ENCODE measurements around the gene PLCD4.

The PLCD4 gene

DNA sequence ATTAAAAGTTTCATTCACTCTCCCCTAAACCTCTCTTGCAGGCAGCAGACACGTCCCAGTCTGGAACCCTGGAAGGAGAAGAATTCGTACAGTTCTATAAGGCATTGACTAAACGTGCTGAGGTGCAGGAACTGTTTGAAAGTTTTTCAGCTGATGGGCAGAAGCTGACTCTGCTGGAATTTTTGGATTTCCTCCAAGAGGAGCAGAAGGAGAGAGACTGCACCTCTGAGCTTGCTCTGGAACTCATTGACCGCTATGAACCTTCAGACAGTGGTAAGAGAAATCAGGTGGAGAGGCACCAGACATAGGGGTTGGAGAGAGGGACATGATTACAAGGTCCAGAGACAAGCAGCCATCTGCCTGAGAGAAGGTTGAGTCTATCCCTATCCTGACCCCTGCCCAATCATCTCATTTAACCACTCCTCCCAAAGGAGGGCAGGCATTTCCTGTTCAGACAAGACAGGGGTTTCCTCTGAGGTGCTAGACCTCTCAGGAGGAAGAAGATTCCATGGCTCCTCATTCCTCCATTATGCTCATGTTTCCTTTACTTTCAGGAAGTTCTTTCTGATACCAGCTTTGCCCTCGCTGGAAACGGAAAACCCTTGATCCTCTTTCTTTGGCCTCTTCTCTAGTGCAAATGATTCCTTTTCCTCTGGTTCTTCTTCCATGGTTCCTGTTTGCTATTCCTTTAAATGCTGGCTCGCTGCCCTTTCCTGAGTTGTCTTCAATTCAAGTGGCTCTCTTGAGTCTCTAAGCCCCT lies 15.1 kb downstream of the PLCD4 start:
- DNase-seq: no peak

DNA sequence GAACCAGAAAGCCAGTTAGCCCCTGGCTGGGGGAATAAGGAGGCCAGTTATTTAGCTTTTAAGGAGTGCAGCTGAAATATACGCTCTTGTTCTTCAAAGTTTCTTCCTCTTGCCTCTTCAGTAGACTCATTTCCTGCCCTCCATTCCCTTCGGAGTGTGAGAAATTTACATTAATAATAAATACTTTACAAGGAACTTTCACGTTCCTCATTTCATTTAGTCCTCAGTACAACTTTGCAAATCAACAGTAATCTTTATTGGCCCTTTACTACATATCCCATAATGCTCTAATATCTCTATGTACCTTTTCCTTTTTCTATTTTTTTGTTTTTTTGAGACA lies 15.6 kb downstream of the PLCD4 start:
- DNase-seq: no peak

DNA sequence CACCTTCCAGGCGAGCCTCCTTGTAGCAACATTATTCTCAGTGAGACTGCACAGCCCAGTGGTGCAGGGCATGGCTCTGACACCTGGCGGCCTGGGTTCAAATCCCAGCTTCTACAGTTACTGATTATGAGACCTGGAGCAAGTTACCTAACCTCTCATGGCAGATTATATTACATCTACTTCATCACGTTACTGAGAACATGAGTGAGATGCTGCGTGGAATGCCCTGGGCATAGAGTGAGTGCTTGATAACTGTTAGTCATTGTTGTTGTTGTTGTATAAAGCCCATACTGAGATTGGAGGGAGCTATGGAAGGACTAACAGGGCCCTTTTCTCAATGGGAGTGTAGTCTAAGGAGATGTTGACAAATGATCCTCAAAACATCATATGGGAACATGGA lies 18.7 kb downstream of the PLCD4 start:
- DNase-seq: no peak

DNA sequence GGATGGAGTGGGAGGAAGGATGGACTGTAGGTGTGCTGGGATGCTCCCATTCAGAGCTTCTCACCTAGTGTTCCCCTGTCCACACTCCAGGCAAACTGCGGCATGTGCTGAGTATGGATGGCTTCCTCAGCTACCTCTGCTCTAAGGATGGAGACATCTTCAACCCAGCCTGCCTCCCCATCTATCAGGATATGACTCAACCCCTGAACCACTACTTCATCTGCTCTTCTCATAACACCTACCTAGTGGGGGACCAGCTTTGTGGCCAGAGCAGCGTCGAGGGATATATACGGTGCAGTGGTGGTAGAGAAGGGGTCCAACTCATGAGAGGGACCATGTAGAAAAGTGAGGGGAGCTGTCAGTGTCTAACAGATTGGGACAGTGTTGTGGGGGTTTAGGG lies 20.2 kb downstream of the PLCD4 start:
- DNase-seq: no peak

DNA sequence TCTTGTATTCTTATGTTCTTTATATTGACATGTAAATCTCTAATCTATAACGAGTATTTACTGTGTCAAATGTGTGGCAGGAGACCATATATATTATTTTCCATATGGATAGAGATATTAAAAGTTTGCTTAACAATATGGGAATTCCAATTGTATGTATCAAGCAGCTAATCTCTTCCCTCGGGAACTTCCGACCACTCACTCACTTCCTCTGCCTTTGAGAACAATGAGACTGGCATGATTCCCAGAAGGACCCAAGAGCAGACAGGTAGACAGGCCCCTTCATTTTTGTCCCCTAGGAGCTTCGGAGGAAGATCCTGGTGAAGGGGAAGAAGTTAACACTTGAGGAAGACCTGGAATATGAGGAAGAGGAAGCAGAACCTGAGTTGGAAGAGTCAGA lies 24.1 kb downstream of the PLCD4 start:
- DNase-seq: no peak

DNA sequence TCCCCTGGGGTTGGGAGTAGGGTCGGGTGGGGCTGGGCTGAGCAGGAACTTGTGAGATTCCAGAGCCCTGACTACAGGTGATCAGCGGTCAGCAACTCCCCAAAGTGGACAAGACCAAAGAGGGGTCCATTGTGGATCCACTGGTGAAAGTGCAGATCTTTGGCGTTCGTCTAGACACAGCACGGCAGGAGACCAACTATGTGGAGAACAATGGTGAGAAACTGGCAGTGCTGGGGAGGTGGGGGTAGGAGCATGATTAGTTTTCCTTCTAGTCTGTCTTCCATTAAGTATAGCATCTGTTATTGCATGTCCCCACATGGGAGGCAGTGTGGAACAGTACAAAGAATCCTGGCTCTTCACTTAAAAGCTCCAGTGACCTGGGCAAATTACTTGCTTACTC lies 28.0 kb downstream of the PLCD4 start:
- no peak for DNase-seq

DNA sequence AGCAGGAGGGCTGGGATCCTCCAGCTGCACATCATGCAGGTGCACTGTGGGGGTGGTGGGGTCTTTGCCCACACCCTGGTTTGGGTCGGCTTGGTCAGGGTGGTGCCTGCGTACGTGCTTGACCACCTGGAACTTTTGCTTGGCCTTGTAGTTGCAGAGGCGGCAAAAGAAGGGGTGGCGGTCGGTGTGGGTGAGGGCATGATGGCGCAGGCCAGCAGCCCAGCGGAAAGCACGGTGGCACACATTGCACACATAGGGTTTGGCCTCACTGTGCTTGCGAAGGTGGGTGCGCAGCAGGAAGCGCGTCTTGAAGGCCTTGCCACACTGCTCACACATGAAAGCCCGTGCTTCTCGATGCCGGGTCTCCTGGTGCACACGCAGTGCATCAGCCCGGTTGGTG lies 30.7 kb downstream of the PLCD4 start:
- no peak for DNase-seq

DNA sequence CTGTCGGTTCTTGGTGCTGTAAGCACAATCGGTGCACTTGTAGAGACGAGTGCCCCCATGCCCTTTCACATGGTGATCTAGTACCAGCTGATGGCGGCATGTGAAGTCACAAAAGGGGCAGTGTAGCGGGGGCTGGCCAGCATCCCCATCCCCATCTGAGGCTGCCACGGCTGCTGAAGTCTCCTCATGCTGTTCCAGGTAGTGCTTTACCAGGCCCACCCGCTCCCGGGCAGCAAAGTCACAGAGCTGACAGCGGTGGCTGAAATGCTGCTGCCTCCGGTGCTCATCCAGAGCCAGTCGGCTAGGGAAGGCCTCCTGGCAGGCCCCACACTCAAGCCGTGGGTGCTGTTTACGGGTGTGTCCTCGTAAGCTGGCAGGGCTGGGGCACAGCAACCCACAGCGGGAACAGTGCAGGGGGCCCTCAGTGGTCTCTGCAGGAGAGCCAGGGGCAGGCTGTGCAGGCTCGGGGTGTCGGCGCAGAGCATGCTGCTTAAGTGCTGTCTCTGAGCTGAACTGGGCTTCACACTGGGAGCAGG lies 34.5 kb downstream of the PLCD4 start:
- DNase-seq: no peak

DNA sequence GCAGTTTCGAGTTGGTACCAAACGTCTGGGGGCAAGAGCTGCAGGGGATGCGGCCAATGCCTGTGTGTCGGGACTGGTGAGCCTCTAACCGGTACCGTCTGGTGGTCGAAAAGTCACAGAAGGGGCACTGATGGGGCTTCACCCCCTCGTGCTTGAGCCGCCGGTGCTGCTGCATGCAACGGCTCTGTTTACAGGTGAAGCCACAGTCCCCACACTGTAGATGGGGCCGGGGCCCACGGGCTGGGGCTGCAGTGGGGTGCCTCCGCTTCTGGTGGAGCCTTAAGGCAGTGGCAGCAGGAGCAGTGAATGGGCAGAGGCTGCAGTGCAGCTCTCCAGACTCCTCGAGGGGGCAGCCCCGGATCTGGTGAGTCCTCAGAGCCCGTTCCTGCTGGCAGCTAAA lies 35.1 kb downstream of the PLCD4 start:
- no peak for DNase-seq

DNA sequence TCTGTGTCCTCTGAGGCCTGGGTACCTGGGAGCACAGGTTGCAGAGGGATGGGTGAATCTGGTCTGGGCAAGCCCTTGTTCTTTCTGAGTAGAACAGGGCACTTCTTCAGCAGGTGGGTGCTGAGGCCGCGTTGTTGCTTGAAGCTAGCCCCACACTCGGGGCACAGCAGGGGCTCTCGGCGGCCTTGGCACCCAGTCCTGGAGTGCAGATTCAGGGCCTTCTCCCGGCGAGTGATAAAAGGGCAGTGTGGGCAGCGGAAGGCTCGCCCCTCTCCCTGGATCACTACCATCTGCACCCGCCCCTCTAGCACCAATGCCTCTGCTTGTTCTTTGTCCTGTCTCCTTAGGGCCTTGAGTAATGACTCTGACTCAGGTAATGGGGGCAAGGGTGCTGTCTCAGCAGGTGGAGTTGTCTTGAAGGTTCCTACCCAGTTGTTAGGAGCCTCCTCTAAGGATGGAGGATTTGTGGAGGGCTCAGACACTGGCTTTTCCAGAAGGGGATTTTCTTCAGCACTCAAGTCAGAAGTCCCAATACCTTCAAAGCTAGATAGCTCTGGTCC lies 36.1 kb downstream of the PLCD4 start:
- DNase-seq: no peak

DNA sequence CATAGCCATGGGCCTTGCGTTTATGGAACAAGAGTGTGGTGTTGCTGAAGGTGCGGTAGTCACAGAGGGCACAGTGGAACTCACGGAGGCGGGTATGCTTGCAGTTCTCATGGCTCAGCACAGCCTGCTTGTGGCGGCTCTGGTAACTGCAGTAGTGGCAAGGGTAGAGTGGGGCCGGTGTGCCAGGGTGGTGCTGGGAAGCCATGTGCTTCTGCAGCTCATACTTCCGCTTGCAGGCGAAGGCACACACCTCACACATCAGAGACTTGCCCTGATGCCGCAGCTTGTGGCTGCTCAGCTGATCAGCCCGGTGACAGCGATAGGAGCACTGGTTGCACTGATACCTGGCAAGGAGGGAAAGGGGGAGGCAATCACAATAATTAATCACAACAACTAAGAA lies 37.0 kb downstream of the PLCD4 start:
- DNase-seq: no peak

DNA sequence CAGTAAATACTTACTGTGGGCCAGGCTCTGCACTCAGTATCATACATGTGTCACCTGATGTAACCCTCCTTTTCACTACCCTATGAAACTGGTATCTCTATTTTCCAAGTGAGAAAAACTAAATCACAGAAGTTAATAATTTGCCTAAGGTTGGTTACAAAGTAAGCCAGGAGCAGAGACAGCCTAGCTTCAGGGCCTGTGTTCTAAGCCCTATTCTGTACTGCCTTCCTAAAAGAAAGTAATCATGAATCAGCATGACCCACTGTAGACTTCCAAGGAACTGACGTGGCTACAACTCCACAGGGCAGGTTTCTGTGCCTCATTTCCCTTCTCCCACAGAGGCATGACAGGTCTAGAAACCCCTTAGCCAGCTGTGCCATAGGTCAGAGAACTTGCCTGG lies 37.4 kb downstream of the PLCD4 start:
- no peak for DNase-seq

DNA sequence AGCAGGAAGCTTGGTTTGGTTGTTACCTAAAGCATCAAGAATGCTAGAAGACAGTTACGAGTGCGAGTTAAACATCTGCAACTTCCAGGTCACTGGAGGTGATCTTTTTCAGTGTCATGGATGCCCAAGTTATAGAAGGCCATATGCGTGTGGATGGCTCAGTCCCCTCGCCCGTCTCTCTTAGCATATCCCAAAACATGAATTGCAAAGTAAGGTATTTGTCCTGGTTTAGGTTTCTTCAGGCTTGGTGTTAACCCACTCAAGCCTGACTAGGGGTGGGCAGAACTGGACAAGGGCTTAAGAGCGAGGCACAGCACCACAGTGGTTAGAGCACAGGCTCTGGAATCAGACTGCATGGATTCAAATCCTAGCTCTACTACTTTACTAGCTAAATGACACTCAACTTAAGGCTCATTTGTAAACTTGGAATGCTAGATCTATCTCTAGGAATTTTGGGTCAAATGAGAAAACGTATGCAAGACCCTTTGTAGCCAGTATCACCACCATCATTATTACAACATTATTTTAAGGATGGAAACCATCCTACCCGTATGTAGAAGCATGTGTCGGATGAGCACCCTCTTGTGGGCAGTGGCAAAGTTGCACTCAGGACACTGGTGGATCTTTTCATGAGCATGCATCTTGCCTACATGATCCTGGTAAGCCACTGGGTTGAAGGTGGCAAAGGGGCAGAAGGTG lies 40.5 kb downstream of the PLCD4 start:
- peak; percentile 71 for DNase-seq

DNA sequence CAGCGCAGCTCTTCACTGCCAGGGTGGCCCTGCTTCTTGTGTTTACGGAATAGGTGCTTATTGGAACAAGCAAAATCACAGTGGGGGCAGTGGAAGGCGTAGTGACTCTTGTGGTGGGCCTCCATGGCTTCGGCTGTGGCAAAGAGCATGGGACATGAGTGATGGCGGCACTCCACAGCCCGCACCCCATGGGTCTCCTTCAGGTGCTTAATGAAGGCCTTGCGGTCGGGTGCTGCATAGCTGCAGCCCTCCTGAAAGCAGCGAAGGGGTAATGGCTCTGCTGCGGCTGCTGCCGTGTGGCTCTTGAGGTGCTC lies 41.0 kb downstream of the PLCD4 start:
- DNase-seq: no peak

DNA sequence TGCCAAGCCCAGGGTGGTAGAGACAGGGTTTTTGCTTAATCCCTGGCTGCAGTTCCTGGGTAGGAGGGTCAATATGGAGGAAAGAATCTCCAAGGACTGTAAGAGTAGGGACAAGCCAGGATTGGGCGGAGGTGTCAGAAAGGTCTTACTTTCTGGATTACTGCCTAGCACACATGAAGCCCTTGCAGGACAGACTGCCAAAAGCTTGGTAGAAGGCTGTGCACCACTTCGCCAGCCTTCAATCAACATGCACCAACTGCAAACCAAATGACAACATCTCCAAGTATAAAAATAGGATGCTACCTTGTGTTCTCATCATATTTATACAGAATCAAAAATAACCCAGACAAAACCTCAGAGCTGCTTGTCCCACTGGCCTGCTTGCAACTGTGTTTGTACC lies 48.1 kb downstream of the PLCD4 start:
- no peak for DNase-seq

DNA sequence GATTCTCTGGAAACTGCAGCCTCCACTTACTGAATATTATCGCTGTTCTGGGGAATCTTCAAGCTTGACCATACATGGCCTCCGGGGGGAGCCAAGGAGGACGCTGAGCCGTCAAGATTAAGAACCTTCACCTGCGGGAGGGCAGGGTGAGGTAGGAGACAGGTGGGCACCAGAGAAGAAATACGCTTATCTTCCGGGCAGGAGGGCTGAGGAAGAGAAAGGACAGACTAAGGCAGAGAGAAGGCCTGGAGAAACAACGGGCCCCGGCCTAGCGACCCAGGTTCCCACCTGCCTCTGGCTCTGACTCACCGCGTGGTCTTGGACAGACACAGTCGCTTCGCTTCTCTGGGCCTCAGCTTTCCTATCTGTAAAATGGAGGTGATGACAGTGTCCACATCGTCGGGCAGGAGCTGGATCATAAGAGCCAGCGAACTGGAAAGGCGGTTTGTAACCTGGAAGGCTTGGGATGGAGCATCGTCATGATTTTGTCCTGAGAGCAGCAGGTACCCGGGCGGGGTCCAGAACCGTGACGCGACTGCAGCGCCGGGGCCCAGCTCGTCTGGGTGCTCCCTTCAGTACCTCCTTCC lies 51.1 kb downstream of the PLCD4 start:
- DNase-seq: peak; percentile 70

DNA sequence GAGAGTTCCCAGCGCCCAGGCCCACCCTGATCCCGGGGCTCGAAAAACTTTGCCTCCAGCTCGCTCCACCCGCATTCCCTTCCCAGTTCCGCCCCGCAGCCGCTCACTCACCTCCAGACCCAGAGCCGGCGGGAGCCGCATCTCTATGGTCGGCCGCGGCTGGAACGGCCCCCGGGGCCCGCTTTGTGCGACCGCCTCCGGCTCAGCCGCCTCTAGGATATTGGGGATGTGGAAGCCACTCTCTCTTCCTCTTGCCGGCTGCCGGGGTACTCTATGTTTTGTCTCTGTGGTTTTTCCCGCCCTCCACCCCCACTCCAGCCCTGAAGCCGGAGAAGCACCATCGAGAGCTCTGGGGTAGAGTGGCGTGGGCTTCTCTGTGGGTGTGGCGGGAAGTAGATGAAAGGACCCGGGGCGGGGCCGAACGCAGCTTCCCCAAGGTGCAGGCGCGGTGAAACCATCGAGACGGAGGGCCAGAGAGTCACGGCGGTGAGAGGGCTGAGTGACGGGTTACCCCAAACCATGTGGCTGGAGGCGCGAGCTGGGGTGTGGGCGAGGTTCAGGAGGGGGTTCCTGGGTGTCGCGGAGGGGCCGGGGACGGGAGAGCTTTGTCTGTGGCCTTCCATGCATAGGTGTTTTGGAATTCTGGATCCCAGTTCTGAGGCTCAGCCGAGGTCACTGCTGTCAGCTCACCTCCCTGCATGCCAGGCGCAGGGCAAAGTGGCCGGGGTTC lies 51.7 kb downstream of the PLCD4 start, which contains the start of the genes BCS1L and ZNF142:
TSS of gene BCS1L (plus strand) at position 426 of the 730 bp plus-strand sequence. CDS start 1,305 bp downstream, outside the sequence.
TSS of gene ZNF142 (minus strand) at position 366 of the 730 bp plus-strand sequence. CDS start 3,194 bp downstream, outside the sequence.
- peak; percentile 95 for DNase-seq

DNA sequence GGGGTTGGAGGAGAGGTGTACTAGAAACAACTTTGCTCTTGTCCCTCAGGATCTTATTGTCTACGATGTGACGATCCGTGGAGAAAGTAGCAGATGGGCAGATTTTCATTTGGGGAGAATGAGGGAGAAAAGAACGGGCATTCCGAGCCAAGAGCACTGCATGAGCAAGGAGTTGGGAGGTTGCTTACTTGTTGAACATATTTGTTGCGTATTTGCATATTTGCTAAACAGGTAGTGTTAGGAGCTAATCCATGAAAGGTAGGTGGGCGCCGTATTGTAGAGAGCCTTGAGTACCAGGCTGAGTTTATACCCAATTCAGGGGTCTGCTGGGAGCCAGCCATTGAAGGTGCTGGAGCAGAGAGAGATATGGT lies 52.3 kb downstream of the PLCD4 start:
- no peak for DNase-seq

DNA sequence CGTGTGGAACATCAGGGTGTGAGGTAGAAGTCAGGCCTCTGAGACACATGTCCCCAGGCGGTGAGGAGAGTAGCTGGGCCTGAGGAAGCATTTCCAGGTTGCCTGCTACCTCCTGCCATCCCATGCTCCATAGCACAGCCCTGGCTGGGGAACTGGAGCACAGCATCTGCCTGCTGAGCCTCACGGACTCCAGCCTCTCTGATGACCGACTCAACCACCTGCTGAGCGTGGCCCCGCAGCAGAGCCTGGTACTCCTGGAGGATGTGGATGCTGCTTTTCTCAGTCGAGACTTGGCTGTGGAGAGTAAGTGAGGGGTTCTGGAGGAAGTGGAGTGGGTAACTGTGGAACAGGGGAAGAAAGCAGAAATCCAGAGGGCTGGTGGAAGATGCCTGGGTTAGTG lies 54.7 kb downstream of the PLCD4 start:
- no peak for DNase-seq

DNA sequence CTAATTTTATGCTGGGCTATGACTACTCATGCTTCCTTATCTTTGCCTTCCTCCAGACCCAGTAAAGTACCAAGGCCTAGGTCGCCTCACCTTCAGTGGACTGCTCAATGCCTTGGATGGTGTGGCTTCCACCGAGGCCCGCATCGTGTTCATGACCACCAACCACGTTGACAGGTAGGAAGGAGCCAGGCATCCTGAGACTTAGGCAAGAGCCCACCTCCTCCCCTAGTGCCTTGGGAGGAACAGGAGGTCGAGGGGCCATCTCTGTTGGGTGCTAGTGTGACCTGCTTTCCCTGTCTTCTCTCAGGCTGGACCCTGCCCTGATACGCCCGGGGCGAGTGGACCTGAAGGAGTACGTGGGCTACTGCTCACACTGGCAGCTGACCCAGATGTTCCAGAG lies 55.1 kb downstream of the PLCD4 start:
- no peak for DNase-seq

DNA sequence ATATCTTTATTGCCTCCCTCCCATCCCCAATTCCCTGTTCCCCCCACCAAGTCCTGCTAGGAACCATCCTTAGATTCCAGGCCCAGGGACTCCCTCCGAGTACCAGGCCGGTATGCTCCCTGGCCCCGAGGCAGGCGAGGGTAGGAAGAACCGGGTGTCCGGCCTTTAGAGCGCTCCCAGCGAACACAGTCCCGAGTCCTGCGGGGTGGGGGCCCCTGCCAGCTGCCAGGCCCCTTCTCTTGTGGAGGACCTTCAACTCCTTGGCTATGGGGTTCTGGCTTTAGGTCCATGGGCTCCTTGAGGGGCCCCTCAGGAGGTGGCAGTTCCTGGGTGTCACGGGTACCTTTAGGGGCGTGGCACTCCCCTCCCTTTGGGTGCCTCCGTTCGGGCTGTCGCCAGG lies 56.2 kb downstream of the PLCD4 start:
- no peak for DNase-seq

DNA sequence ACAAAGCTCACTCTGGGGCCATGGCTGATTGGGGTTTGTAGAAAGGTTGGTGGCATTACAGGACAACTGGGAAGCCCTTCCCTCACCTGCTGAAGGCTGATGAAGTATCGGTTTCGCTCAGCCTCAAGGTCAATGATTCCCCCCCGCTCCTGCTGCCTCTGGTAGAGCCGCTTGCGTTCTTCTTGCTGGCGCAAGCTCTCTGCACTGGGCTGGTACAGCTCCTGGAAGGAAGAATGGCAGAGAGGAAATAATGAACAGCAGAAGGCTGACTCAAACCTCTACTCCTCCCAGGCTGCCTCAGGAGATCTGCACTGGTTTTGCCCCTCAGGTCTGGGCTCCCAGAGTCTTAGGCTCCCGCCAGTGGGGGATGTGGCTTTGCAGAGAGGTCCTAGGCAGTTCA lies 57.0 kb downstream of the PLCD4 start:
- DNase-seq: no peak

DNA sequence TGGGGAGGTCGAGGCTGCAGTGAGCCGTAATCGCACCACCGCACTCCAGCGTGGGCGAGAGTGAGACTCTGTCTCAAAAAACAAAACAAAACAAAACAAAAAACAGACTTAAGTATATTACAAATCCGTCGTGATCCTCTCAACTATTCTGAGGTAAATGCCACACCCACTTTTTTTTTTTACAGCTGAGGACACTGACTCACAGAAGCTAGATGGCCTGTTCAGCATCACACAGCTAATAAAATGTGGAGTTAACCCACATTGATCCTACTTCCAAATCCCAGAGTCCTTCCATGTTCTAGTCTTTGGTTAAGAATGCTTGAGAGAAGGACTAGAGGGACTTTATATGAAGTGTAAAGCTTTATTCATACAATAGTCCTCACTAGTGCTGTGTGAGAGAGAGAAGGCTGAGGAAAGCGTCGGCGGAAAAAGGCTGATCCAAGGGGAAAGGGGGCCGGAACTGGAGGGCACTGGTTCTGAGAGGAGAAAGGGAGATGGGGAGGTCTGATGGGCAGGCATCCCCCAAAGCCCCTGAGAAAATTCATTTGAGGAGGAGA lies 63.5 kb downstream of the PLCD4 start:
- peak; percentile 35 for DNase-seq
